HEK293 (cell line): ENCODE measurements around the gene ARFIP2.

Experiments used
- FEZF1 ChIP-seq: fragments of 450-650 bp; formaldehyde crosslinking; IDR thresholded peaks from 2 replicates; pipeline ENCODE4 v1.5.1; 2016; ENCODE audit warnings: missing biosample characterization, missing genetic modification characterization
- GLIS1 ChIP-seq: fragments of 450-650 bp; formaldehyde crosslinking; IDR thresholded peaks from 2 replicates; pipeline ENCODE4 v1.5.1; 2016; ENCODE audit warnings: missing biosample characterization, missing genetic modification characterization
- MEIS1 ChIP-seq: sonication (generic); formaldehyde crosslinking; IDR thresholded peaks from 2 replicates; pipeline ENCODE4 v1.8.1; 2022; ENCODE audit warnings: missing genetic modification reagents, mild to moderate bottlenecking, borderline replicate concordance
- OSR2 ChIP-seq: fragments of 450-650 bp; formaldehyde crosslinking; IDR thresholded peaks from 2 replicates; pipeline ENCODE4 v1.5.1; 2016; ENCODE audit warnings: missing biosample characterization, missing genetic modification characterization
- YY2 ChIP-seq: fragments of 450-650 bp; formaldehyde crosslinking; IDR thresholded peaks from 2 replicates; pipeline ENCODE4 v1.5.1; 2016; ENCODE audit warnings: missing biosample characterization, missing genetic modification characterization
- ZBTB1 ChIP-seq: fragments of 450-650 bp; formaldehyde crosslinking; IDR thresholded peaks from 2 replicates; pipeline ENCODE4 v1.5.1; 2016; ENCODE audit warnings: missing biosample characterization, missing genetic modification characterization
- ZFHX2 ChIP-seq: fragments of 450-650 bp; formaldehyde crosslinking; conservative IDR thresholded peaks from 2 replicates; pipeline ENCODE4 v1.5.1; 2016; ENCODE audit warnings: missing biosample characterization, missing genetic modification characterization
- ZNF16 ChIP-seq: fragments of 450-650 bp; formaldehyde crosslinking; IDR thresholded peaks from 2 replicates; pipeline ENCODE4 v1.5.1; 2016; ENCODE audit warnings: low read depth, missing biosample characterization, missing genetic modification characterization
- ZNF239 ChIP-seq: fragments of 450-650 bp; formaldehyde crosslinking; IDR thresholded peaks from 2 replicates; pipeline ENCODE4 v1.5.1; 2016; ENCODE audit warnings: missing biosample characterization, missing genetic modification characterization
- ZNF248 ChIP-seq: fragments of 450-650 bp; formaldehyde crosslinking; IDR thresholded peaks from 2 replicates; pipeline ENCODE4 v1.5.1; 2017; ENCODE audit warnings: missing biosample characterization, missing genetic modification characterization
- ZNF366 ChIP-seq: fragments of 450-650 bp; formaldehyde crosslinking; conservative IDR thresholded peaks from 2 replicates; pipeline ENCODE4 v1.5.1; 2016; ENCODE audit warnings: missing biosample characterization, missing genetic modification characterization
- ZNF391 ChIP-seq: fragments of 450-650 bp; formaldehyde crosslinking; IDR thresholded peaks from 2 replicates; pipeline ENCODE4 v1.5.1; 2016; ENCODE audit warnings: low read depth, missing biosample characterization, missing genetic modification characterization, borderline replicate concordance
- ZNF426 ChIP-seq: fragments of 450-650 bp; formaldehyde crosslinking; IDR thresholded peaks from 2 replicates; pipeline ENCODE4 v1.5.1; 2017; ENCODE audit warnings: missing biosample characterization, missing genetic modification characterization, mild to moderate bottlenecking, inconsistent platforms, moderate library complexity
- ZNF513 ChIP-seq: fragments of 450-650 bp; IDR thresholded peaks from 2 replicates; pipeline ENCODE4 v1.5.1; 2018; ENCODE audit warnings: missing biosample characterization, missing genetic modification characterization
- ZNF558 ChIP-seq: fragments of 450-650 bp; formaldehyde crosslinking; IDR thresholded peaks from 2 replicates; pipeline ENCODE4 v1.5.1; 2016; ENCODE audit warnings: missing biosample characterization, missing genetic modification characterization
- ZNF561 ChIP-seq: fragments of 450-650 bp; IDR thresholded peaks from 2 replicates; pipeline ENCODE4 v1.5.1; 2018; ENCODE audit warnings: missing biosample characterization, missing genetic modification characterization, borderline replicate concordance
- ZNF645 ChIP-seq: fragments of 450-650 bp; formaldehyde crosslinking; IDR thresholded peaks from 2 replicates; pipeline ENCODE4; 2016; ENCODE audit warnings: missing biosample characterization, missing genetic modification characterization
- ZNF660 ChIP-seq: fragments of 450-650 bp; IDR thresholded peaks from 2 replicates; pipeline ENCODE4 v1.5.1; 2018; ENCODE audit warnings: missing biosample characterization, mild to moderate bottlenecking, missing genetic modification characterization
- ZNF704 ChIP-seq: fragments of 450-650 bp; formaldehyde crosslinking; IDR thresholded peaks from 2 replicates; pipeline ENCODE4 v1.5.1; 2016; ENCODE audit warnings: missing biosample characterization, missing genetic modification characterization
- ZSCAN30 ChIP-seq: fragments of 450-650 bp; IDR thresholded peaks from 2 replicates; pipeline ENCODE4 v1.5.1; 2018; ENCODE audit warnings: missing biosample characterization, mild to moderate bottlenecking, missing genetic modification characterization, moderate library complexity
- TF ChIP-seq, protein P1 (sequence below): fragments of 450-650 bp; formaldehyde crosslinking; IDR thresholded peaks from 2 replicates; pipeline ENCODE4 v1.5.1; 2016; ENCODE audit warnings: missing biosample characterization, missing genetic modification characterization, borderline replicate concordance
- TF ChIP-seq, protein P2 (sequence below): fragments of 450-650 bp; formaldehyde crosslinking; IDR thresholded peaks from 2 replicates; pipeline ENCODE4 v1.5.1; 2016; ENCODE audit warnings: missing biosample characterization, missing genetic modification characterization
- TF ChIP-seq, protein P3 (sequence below): fragments of 450-650 bp; formaldehyde crosslinking; IDR thresholded peaks from 2 replicates; pipeline ENCODE4 v1.5.1; 2016; ENCODE audit warnings: missing biosample characterization, missing genetic modification characterization

ARFIP2 gene

GRCh38 chr11:6473451-6474412 is 7.4 kb downstream of the ARFIP2 start, which contains the start of gene TRIM3 (continued):
- TF ChIP-seq, protein P1, sequence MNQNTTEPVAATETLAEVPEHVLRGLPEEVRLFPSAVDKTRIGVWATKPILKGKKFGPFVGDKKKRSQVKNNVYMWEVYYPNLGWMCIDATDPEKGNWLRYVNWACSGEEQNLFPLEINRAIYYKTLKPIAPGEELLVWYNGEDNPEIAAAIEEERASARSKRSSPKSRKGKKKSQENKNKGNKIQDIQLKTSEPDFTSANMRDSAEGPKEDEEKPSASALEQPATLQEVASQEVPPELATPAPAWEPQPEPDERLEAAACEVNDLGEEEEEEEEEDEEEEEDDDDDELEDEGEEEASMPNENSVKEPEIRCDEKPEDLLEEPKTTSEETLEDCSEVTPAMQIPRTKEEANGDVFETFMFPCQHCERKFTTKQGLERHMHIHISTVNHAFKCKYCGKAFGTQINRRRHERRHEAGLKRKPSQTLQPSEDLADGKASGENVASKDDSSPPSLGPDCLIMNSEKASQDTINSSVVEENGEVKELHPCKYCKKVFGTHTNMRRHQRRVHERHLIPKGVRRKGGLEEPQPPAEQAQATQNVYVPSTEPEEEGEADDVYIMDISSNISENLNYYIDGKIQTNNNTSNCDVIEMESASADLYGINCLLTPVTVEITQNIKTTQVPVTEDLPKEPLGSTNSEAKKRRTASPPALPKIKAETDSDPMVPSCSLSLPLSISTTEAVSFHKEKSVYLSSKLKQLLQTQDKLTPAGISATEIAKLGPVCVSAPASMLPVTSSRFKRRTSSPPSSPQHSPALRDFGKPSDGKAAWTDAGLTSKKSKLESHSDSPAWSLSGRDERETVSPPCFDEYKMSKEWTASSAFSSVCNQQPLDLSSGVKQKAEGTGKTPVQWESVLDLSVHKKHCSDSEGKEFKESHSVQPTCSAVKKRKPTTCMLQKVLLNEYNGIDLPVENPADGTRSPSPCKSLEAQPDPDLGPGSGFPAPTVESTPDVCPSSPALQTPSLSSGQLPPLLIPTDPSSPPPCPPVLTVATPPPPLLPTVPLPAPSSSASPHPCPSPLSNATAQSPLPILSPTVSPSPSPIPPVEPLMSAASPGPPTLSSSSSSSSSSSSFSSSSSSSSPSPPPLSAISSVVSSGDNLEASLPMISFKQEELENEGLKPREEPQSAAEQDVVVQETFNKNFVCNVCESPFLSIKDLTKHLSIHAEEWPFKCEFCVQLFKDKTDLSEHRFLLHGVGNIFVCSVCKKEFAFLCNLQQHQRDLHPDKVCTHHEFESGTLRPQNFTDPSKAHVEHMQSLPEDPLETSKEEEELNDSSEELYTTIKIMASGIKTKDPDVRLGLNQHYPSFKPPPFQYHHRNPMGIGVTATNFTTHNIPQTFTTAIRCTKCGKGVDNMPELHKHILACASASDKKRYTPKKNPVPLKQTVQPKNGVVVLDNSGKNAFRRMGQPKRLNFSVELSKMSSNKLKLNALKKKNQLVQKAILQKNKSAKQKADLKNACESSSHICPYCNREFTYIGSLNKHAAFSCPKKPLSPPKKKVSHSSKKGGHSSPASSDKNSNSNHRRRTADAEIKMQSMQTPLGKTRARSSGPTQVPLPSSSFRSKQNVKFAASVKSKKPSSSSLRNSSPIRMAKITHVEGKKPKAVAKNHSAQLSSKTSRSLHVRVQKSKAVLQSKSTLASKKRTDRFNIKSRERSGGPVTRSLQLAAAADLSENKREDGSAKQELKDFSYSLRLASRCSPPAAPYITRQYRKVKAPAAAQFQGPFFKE, result no peak
- TF ChIP-seq ZNF558 (no peak), ZNF248 (tag by site-specific recombination) (no peak), MEIS1 (CRISPR knock-in tag) (no peak), ZBTB1 (tag by site-specific recombination) (no peak), ZNF239 (tag by site-specific recombination) (no peak), ZNF660 (tag by site-specific recombination) (no peak), ZSCAN30 (tag by site-specific recombination) (peak; percentile 75), ZNF16 (no peak), ZNF561 (tag by site-specific recombination) (no peak), ZNF391 (tag by site-specific recombination) (no peak), ZNF513 (tag by site-specific recombination) (no peak), ZNF645 (tag by site-specific recombination) (no peak), ZNF366 (tag by site-specific recombination) (no peak), GLIS1 (tag by site-specific recombination) (peak; percentile 35; the same call in 1 of the 2 replicates), ZNF426 (tag by site-specific recombination) (no peak), ZFHX2 (tag by site-specific recombination) (peak; percentile 89), ZNF704 (tag by site-specific recombination) (no peak), FEZF1 (tag by site-specific recombination) (no peak), YY2 (no peak), OSR2 (tag by site-specific recombination) (no peak)
- TF ChIP-seq, protein P2, sequence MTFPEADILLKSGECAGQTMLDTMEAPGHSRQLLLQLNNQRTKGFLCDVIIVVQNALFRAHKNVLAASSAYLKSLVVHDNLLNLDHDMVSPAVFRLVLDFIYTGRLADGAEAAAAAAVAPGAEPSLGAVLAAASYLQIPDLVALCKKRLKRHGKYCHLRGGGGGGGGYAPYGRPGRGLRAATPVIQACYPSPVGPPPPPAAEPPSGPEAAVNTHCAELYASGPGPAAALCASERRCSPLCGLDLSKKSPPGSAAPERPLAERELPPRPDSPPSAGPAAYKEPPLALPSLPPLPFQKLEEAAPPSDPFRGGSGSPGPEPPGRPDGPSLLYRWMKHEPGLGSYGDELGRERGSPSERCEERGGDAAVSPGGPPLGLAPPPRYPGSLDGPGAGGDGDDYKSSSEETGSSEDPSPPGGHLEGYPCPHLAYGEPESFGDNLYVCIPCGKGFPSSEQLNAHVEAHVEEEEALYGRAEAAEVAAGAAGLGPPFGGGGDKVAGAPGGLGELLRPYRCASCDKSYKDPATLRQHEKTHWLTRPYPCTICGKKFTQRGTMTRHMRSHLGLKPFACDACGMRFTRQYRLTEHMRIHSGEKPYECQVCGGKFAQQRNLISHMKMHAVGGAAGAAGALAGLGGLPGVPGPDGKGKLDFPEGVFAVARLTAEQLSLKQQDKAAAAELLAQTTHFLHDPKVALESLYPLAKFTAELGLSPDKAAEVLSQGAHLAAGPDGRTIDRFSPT (tag by site-specific recombination), result no peak
- TF ChIP-seq, protein P3, sequence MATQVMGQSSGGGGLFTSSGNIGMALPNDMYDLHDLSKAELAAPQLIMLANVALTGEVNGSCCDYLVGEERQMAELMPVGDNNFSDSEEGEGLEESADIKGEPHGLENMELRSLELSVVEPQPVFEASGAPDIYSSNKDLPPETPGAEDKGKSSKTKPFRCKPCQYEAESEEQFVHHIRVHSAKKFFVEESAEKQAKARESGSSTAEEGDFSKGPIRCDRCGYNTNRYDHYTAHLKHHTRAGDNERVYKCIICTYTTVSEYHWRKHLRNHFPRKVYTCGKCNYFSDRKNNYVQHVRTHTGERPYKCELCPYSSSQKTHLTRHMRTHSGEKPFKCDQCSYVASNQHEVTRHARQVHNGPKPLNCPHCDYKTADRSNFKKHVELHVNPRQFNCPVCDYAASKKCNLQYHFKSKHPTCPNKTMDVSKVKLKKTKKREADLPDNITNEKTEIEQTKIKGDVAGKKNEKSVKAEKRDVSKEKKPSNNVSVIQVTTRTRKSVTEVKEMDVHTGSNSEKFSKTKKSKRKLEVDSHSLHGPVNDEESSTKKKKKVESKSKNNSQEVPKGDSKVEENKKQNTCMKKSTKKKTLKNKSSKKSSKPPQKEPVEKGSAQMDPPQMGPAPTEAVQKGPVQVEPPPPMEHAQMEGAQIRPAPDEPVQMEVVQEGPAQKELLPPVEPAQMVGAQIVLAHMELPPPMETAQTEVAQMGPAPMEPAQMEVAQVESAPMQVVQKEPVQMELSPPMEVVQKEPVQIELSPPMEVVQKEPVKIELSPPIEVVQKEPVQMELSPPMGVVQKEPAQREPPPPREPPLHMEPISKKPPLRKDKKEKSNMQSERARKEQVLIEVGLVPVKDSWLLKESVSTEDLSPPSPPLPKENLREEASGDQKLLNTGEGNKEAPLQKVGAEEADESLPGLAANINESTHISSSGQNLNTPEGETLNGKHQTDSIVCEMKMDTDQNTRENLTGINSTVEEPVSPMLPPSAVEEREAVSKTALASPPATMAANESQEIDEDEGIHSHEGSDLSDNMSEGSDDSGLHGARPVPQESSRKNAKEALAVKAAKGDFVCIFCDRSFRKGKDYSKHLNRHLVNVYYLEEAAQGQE (tag by site-specific recombination), result no peak
